ENCODE results near the gene TRIM5. TPM values are rescaled to one million over a fixed set of nuclear protein-coding genes. Genes with fewer than 3 reads are reported as not detected.
"Not testable (repeated sequence)": the region's sequence is repeated elsewhere in the genome, so short reads cannot be mapped to it uniquely, and the experiment has no call there.

TRIM5 gene
- total RNA-seq = 6.8 TPM
- long read RNA-seq, partial matches to known transcripts = 0 of 12 reads
- long read RNA-seq, other reads (novel, unspliced or antisense) = 8 of 12 reads

GRCh38 chr11:5684646-5685362 is at the start of gene TRIM5:
TSS of gene TRIM5 (minus strand) at chr11:5685074. CDS start at chr11:5680177, 4,897 bp downstream.
- intact Hi-C loops (cut with micrococcal nuclease) = no loop called here
- DNase-seq = peak; percentile 84
- ATAC-seq = peak; percentile 98

GRCh38 chr11:5727691-5728090 is 42.8 kb upstream of the TRIM5 start:
- DNase-seq (no peak), ATAC-seq (no peak)
- intact Hi-C loops (cut with micrococcal nuclease) = no loop called here

- no peak for DNase-seq
- no peak for ATAC-seq
- intact Hi-C loops (cut with micrococcal nuclease) = no loop called here
Measured at GRCh38 chr11:5726351-5726750, 41.5 kb upstream of the TRIM5 start.

GRCh38 chr11:5722622-5723021 is 37.7 kb upstream of the TRIM5 start:
- intact Hi-C loops (cut with micrococcal nuclease) = no loop called here
- DNase-seq (no peak), ATAC-seq (no peak)

- DNase-seq (no peak), ATAC-seq (no peak)
- intact Hi-C loops (cut with micrococcal nuclease) = no loop called here
Measured at GRCh38 chr11:5719703-5720495, 35.0 kb upstream of the TRIM5 start.

- intact Hi-C loops (cut with micrococcal nuclease); ATAC-seq; DNase-seq: not testable (repeated sequence)
Measured at GRCh38 chr11:5716518-5716917, 31.6 kb upstream of the TRIM5 start.

- intact Hi-C loops (cut with micrococcal nuclease) = no loop called here
- DNase-seq (no peak), ATAC-seq (no peak)
Measured at GRCh38 chr11:5713695-5714094, 28.8 kb upstream of the TRIM5 start.

- DNase-seq (no peak), ATAC-seq (no peak)
- intact Hi-C loops (cut with micrococcal nuclease) = no loop called here
Measured at GRCh38 chr11:5712507-5712906, 27.6 kb upstream of the TRIM5 start.

- intact Hi-C loops (cut with micrococcal nuclease) = no loop called here
- ATAC-seq (no peak), DNase-seq (no peak)
Measured at GRCh38 chr11:5705688-5706087, 20.8 kb upstream of the TRIM5 start.

- intact Hi-C loops (cut with micrococcal nuclease) = no loop called here
- DNase-seq = no peak
- ATAC-seq = no peak
Measured at GRCh38 chr11:5703741-5704536, 19.1 kb upstream of the TRIM5 start.

GRCh38 chr11:5701055-5701577 is 16.2 kb upstream of the TRIM5 start:
- ATAC-seq = no peak
- intact Hi-C loops (cut with micrococcal nuclease) = no loop called here

GRCh38 chr11:5700421-5701054 is 15.7 kb upstream of the TRIM5 start:
- ATAC-seq (no peak), DNase-seq (no peak)
- intact Hi-C loops (cut with micrococcal nuclease) = no loop called here

More at GRCh38 chr11:5701055-5701577, 16.2 kb upstream of the TRIM5 start:
- no peak for DNase-seq

GRCh38 chr11:5698281-5698680 is 13.4 kb upstream of the TRIM5 start:
- intact Hi-C loops (cut with micrococcal nuclease) = no loop called here
- DNase-seq = no peak
- ATAC-seq = no peak

GRCh38 chr11:5696210-5696609 is 11.3 kb upstream of the TRIM5 start:
- intact Hi-C loops (cut with micrococcal nuclease) = no loop called here
- no peak for ATAC-seq
- no peak for DNase-seq

- ATAC-seq (no peak), DNase-seq (no peak)
- intact Hi-C loops (cut with micrococcal nuclease) = no loop called here
Measured at GRCh38 chr11:5695580-5695979, 10.7 kb upstream of the TRIM5 start.

- intact Hi-C loops (cut with micrococcal nuclease) = no loop called here
- ATAC-seq = no peak
Measured at GRCh38 chr11:5694642-5695041, 9.8 kb upstream of the TRIM5 start.

GRCh38 chr11:5691964-5692361 is 7.1 kb upstream of the TRIM5 start:
- no peak for ATAC-seq
- no peak for DNase-seq
- intact Hi-C loops (cut with micrococcal nuclease) = no loop called here

More at GRCh38 chr11:5694642-5695041, 9.8 kb upstream of the TRIM5 start:
- no peak for DNase-seq

GRCh38 chr11:5691238-5691963 is 6.5 kb upstream of the TRIM5 start:
- ATAC-seq; intact Hi-C loops (cut with micrococcal nuclease); DNase-seq: not testable (repeated sequence)

Data from left ventricle myocardium superior (tissue), 1 donor.